Nephron (organoid): ENCODE results near the gene TRPM8.

Experiments used
- H3K27ac Mint-ChIP-seq, 3 experiments: 2 replicates each; pipeline ENCODE4 v1.8.0; 2020; ENCODE audit warnings: mixed read lengths in 3 of 3, mild to moderate bottlenecking in 2 of 3, moderate library complexity in 1 of 3
- H3K27me3 Mint-ChIP-seq: 2 replicates; pipeline ENCODE4 v1.8.0; 2021; ENCODE audit warnings: low read depth, mild to moderate bottlenecking, moderate library complexity, mixed read lengths
- H3K36me3 Mint-ChIP-seq: 2 replicates; pipeline ENCODE4 v1.8.0; 2020; ENCODE audit warnings: low read depth, mixed read lengths
- H3K4me1 Mint-ChIP-seq: 2 replicates; pipeline ENCODE4 v1.8.0; 2020; ENCODE audit warnings: mixed read lengths
- H3K4me3 Mint-ChIP-seq, 3 experiments: 2 replicates each; pipeline ENCODE4 v1.8.0; 2020; ENCODE audit warnings: mild to moderate bottlenecking in 3 of 3, mixed read lengths in 3 of 3, moderate library complexity in 2 of 3
- H3K9me3 Mint-ChIP-seq: 2 replicates; pipeline ENCODE4 v1.8.0; 2020; ENCODE audit warnings: mixed read lengths
- TF ChIP-seq, protein P1 (sequence below), 3 experiments: fragments of 200-600 bp; sonication (generic); IDR thresholded peaks; one replicate each; pipeline ENCODE4 v1.5.0; 2021; ENCODE audit warnings: antibody characterized with exemption in 3 of 3; ENCODE audit not compliant: unreplicated experiment in 3 of 3

Gene TRPM8

DNA sequence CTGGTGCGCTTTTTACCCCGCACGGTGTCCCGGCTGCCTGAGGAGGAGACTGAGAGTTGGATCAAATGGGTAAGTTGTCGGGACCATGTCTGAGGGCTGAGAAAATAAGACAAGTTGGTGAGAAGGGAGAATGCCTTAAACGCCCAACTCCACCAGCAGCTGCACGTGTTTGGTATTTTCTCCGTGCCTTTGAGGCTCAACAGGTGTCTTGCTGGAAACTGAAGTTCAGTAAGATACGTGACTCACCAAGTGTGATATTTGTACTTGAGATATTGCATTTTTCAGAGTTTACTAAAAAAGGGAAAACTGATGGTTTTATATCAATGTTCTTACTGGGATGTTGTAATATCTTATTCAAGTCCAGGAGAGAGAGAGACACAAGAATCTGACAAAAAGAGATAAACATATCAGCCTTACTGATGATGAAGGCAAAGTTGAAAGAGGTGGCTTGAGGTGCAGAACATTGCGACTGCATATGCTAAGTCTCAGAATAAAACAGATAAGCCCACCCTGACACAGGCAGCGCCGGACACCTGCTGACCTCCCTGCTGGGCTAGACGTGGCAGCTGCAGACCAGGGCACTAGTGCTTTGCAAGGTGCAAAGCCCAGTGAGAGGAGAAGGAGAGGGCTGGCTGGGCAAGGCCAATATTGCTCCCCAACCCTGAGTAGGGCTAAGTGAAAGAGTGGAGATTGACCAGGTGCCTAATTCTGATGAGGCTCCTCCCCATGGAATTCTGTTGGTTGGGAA, 33.1 kb downstream of the TRPM8 start:
- no peaks in the 10 kb centered on the region for H3K36me3 Mint-ChIP-seq
- no peaks in the 10 kb centered on the region for H3K9me3 Mint-ChIP-seq
- TF ChIP-seq, protein P1, sequence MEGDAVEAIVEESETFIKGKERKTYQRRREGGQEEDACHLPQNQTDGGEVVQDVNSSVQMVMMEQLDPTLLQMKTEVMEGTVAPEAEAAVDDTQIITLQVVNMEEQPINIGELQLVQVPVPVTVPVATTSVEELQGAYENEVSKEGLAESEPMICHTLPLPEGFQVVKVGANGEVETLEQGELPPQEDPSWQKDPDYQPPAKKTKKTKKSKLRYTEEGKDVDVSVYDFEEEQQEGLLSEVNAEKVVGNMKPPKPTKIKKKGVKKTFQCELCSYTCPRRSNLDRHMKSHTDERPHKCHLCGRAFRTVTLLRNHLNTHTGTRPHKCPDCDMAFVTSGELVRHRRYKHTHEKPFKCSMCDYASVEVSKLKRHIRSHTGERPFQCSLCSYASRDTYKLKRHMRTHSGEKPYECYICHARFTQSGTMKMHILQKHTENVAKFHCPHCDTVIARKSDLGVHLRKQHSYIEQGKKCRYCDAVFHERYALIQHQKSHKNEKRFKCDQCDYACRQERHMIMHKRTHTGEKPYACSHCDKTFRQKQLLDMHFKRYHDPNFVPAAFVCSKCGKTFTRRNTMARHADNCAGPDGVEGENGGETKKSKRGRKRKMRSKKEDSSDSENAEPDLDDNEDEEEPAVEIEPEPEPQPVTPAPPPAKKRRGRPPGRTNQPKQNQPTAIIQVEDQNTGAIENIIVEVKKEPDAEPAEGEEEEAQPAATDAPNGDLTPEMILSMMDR (IDR thresholded peaks at IDR 0.05; ENCODE audit: unreplicated experiment in 3 of 3): no peak
- no peak overlapping the region for H3K27ac Mint-ChIP-seq
- H3K27me3 Mint-ChIP-seq: peaks cover 30% of the 10 kb centered on the region
- H3K4me1 Mint-ChIP-seq: no peaks in the 10 kb centered on the region
- H3K4me3 Mint-ChIP-seq: no peak overlapping the region

DNA sequence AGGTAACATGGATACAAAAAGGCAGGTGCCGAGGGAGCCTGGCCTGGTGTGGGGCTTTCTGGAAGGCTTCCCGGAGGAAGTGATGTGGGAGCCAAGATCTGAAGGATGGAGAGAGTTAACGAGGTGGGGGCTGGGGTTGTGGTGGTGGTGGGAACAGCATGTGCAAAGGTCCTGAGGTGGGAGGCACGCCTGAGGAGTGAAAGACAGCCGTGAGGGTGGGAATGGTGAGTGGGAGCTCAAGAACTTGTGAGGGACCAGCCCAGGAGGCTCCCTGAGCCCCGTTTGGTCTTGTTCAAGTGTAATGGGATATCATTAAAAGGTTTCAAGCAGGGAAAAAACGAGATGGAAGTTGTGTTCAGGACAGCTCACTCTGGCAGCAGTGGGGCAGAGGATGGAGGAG, 35.2 kb downstream of the TRPM8 start:
- Mint-ChIP-seq H3K4me3 (no peak overlapping the region), H3K27me3 (peaks cover 30% of the 10 kb centered on the region), H3K9me3 (no peaks in the 10 kb centered on the region), H3K27ac (no peak overlapping the region), H3K4me1 (no peaks in the 10 kb centered on the region), H3K36me3 (no peaks in the 10 kb centered on the region)
- TF ChIP-seq, protein P1 (IDR thresholded peaks at IDR 0.05; ENCODE audit: unreplicated experiment in 3 of 3): no peak

DNA sequence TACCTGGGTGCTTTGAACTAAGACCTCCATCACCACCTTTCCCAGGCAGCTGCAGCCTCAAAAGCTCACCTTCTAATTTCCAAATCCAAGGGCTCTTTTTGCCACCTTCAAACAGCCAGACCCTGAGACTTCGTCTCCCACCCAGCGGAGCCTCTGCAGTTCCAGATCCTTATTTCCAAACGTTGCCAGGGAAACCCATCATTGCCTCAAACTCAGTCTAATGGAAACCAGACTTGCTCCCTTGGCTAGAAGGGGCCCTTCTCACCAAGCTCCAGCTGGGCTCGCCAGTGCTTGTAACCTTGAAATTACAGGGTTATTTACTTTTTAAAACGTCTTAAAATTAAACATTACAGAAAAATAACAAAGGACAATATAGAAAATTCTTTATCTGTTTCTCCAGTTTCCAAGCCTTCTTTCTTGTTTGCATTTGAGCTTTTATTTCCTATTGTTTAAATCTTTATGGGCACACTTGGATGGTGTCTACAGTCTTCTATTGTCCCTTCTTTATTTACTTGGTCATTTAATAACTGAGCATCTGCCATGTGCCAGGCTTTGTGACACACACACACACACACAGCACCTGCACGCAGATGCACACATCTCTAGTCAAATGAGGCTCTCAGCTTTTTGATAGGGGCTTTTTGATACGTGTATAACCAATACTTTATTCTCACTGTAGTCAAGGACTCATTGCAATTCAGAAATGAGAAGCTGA, 36.1 kb downstream of the TRPM8 start:
- H3K4me3 Mint-ChIP-seq: no peak overlapping the region
- H3K4me1 Mint-ChIP-seq: no peaks in the 10 kb centered on the region
- no peaks in the 10 kb centered on the region for H3K9me3 Mint-ChIP-seq
- no peaks in the 10 kb centered on the region for H3K36me3 Mint-ChIP-seq
- TF ChIP-seq, protein P1 (IDR thresholded peaks at IDR 0.05; ENCODE audit: unreplicated experiment in 3 of 3): no peak
- no peak overlapping the region for H3K27ac Mint-ChIP-seq
- peaks cover 30% of the 10 kb centered on the region for H3K27me3 Mint-ChIP-seq

DNA sequence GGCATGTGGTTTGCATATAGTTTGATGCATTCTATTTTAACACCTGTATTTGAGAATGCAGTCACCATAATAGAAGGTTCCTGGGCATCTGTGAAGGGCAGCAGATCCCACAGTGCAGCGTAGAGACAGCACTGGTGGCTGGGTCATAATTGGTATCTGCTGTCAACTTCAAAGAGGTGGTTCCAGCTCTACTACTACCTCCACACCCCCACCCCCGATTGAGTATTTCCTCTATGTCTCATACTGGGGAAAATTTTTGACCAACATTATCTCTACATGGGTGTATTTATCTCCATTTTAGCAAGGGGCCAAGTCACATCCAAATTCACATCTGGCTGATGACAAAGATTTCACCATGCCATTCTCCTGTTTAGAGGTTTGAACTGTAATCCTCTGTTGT, 43.0 kb downstream of the TRPM8 start:
- Mint-ChIP-seq H3K36me3 (no peaks in the 10 kb centered on the region), H3K4me1 (no peaks in the 10 kb centered on the region), H3K27ac (no peak overlapping the region), H3K9me3 (no peaks in the 10 kb centered on the region), H3K4me3 (no peak overlapping the region), H3K27me3 (no peaks in the 10 kb centered on the region)
- TF ChIP-seq, protein P1 (IDR thresholded peaks at IDR 0.05; ENCODE audit: unreplicated experiment in 3 of 3): no peak

DNA sequence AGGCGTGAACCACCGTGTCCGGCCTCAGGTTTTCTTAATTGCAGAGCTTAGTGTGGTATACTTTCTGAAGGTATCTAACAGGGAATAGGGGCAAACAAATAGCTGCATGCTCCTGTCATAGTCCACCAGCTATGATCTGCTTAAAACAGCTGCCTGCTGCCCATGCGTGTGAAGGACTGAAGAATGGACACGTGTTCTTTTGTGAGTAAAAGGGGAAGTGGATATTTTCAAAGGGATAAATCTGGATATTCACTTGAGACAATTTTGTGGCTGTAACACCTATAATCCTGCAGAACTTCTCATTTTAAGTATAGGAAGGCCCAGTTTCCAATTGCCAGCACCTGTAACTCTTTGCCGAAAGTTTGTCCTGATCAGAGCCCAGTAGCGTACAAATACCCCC, 44.7 kb downstream of the TRPM8 start:
- Mint-ChIP-seq H3K27ac (no peak overlapping the region), H3K9me3 (no peaks in the 10 kb centered on the region), H3K27me3 (no peaks in the 10 kb centered on the region), H3K36me3 (no peaks in the 10 kb centered on the region), H3K4me1 (peaks cover 4% of the 10 kb centered on the region), H3K4me3 (no peak overlapping the region)
- TF ChIP-seq, protein P1 (IDR thresholded peaks at IDR 0.05; ENCODE audit: unreplicated experiment in 3 of 3): no peak
